HepG2 (cell line): ENCODE data around the gene PVRIG. TPM values are rescaled to one million over a fixed set of nuclear protein-coding genes. Genes with fewer than 3 reads are reported as not detected.

Experiments
- ATAC-seq: fragments of 200-7000 bp; cut with Tn5 transposase; 3 replicates; pipeline ENCODE4 v1.9.1; 2020; ENCODE audit warnings: mild to moderate bottlenecking, moderate library complexity
- BruUV-seq: library from RNA; stranded (reverse); fragments of 400-500 nt; replicated peaks from 2 replicates; lab custom pipeline; 2021; lab: Mats Ljungman, UMichigan
- CTCF ChIA-PET: fragments of 300-600 bp; formaldehyde crosslinking; extraction: SDS; loops from one replicate; lab custom pipeline; 2021; ENCODE audit warnings: low total read pairs, inconsistent platforms, low intra/inter-chr PET ratio; lab: Yijun Ruan, JAX
- POLR2A ChIA-PET: fragments of 350-600 bp; sonication (Branson Sonifier 250); formaldehyde crosslinking; loops from one replicate; lab custom pipeline; 2020; ENCODE audit warnings: antibody characterized with exemption, inconsistent platforms; lab: Yijun Ruan, JAX
- DNase-seq: peaks from one replicate; pipeline ENCODE4 v3.0.0-alpha.2; 2015; ENCODE audit warnings: low spot score
- FAIRE-seq: peaks from 3 replicates; lab custom pipeline; 2011; peaks lifted over from hg19 to GRCh38; lab: Jason Lieb, UNC
- H2AFZ ChIP-seq: one replicate; pipeline ENCODE4 v1.6.1; 2011; ENCODE audit warnings: low read length, inconsistent platforms
- H3K27ac ChIP-seq: fragments of 300-600 bp; 3 replicates; pipeline ENCODE4 v1.8.0; 2011; ENCODE audit warnings: mixed run types, mild to moderate bottlenecking, mixed read lengths, low read length, inconsistent platforms; ENCODE audit not compliant: insufficient read depth; ENCODE audit errors: extremely low read length
- H3K27me3 ChIP-seq, 2 experiments: fragments of 200-600 bp in 1 of 2; 2 replicates in 1 of 2; 3 replicates in 1 of 2; pipeline versions ENCODE4 v1.6.0 to v1.8.0; 2011; ENCODE audit warnings: low read length in 2 of 2, mild to moderate bottlenecking in 2 of 2, moderate library complexity in 2 of 2, inconsistent platforms in 1 of 2; ENCODE audit not compliant: insufficient read depth in 2 of 2, control insufficient read depth in 1 of 2
- H3K36me3 ChIP-seq, 2 experiments: fragments of 200-600 bp in 1 of 2; replicated peaks in 1 of 2; 2 replicates in 1 of 2; 3 replicates in 1 of 2; pipeline versions ENCODE4 v1.5.1 to v1.8.0; 2011; ENCODE audit warnings: low read length in 2 of 2, inconsistent platforms in 1 of 2; ENCODE audit not compliant: insufficient read depth in 2 of 2, control insufficient read depth in 1 of 2
- H3K4me1 ChIP-seq: 2 replicates; pipeline ENCODE4 v1.5.1; 2012; ENCODE audit warnings: low read length, inconsistent platforms; ENCODE audit not compliant: insufficient read depth
- H3K4me2 ChIP-seq: 2 replicates; pipeline ENCODE4 v1.6.0; 2011; ENCODE audit warnings: low read depth, low read length, inconsistent platforms
- H3K4me3 ChIP-seq, 3 experiments: fragments of 200-600 bp in 1 of 3; sonication (generic), shearing (Covaris generic) in 1 of 3; replicated peaks in 1 of 3; 2 replicates each; pipeline ENCODE4 v1.5.1; 2011 to 2016; ENCODE audit warnings: low read length in 3 of 3, inconsistent platforms in 2 of 3, low read depth in 2 of 3, mild to moderate bottlenecking in 2 of 3, control low read depth in 1 of 3, mixed read lengths in 1 of 3; ENCODE audit not compliant: insufficient read depth in 1 of 3
- H3K79me2 ChIP-seq: one replicate; pipeline ENCODE4 v1.6.1; 2011; ENCODE audit warnings: low read length, inconsistent platforms; ENCODE audit not compliant: insufficient read depth
- H3K9ac ChIP-seq: 2 replicates; pipeline ENCODE4 v1.6.0; 2011; ENCODE audit warnings: mild to moderate bottlenecking, low read depth, low read length, inconsistent platforms; ENCODE audit not compliant: insufficient read depth
- H3K9me3 ChIP-seq: 2 replicates; pipeline ENCODE4 v1.5.1; 2012; ENCODE audit warnings: mild to moderate bottlenecking, low read length
- H4K20me1 ChIP-seq: 2 replicates; pipeline ENCODE4 v1.6.0; 2011; ENCODE audit warnings: inconsistent platforms, mild to moderate bottlenecking, low read length, moderate library complexity; ENCODE audit not compliant: insufficient read depth
- ARNT2 ChIP-seq: sonication (generic); formaldehyde crosslinking; IDR thresholded peaks from 2 replicates; pipeline ENCODE4 v1.8.0; 2022; ENCODE audit warnings: mild to moderate bottlenecking, low read depth, missing genetic modification reagents, moderate library complexity
- EHMT2 ChIP-seq: fragments of 200-600 bp; sonication (generic); IDR thresholded peaks from 2 replicates; pipeline ENCODE4 v1.7.0; 2017; ENCODE audit warnings: antibody characterized with exemption, low read depth, low read length, borderline replicate concordance
- GZF1 ChIP-seq: sonication (generic); formaldehyde crosslinking; IDR thresholded peaks from 2 replicates; pipeline ENCODE4 v1.5.1; 2020; ENCODE audit warnings: mild to moderate bottlenecking, missing genetic modification reagents
- ISX ChIP-seq: sonication (generic); formaldehyde crosslinking; conservative IDR thresholded peaks from 2 replicates; pipeline ENCODE4 v1.5.0; 2020; ENCODE audit warnings: missing genetic modification reagents
- JARID2 ChIP-seq: sonication (generic); formaldehyde crosslinking; IDR thresholded peaks from 2 replicates; pipeline ENCODE4 v1.8.1; 2023; ENCODE audit warnings: missing genetic modification reagents, inconsistent platforms; ENCODE audit not compliant: insufficient replicate concordance
- MEIS2 ChIP-seq: sonication (generic); formaldehyde crosslinking; IDR thresholded peaks from 2 replicates; pipeline ENCODE4 v1.9.0; 2021; ENCODE audit warnings: mild to moderate bottlenecking, missing genetic modification reagents
- MXD1 ChIP-seq: sonication (generic); formaldehyde crosslinking; IDR thresholded peaks from 2 replicates; pipeline ENCODE4 v1.4.0; 2020; ENCODE audit warnings: mild to moderate bottlenecking, missing genetic modification reagents
- POLR2G ChIP-seq: fragments of 200-400 bp; formaldehyde crosslinking; IDR thresholded peaks from 2 replicates; pipeline ENCODE4 v1.6.1; 2018; ENCODE audit warnings: mild to moderate bottlenecking, low read depth, low read length, moderate library complexity
- RCOR2 ChIP-seq: IDR thresholded peaks from 2 replicates; pipeline ENCODE4 v1.6.1; 2016; ENCODE audit warnings: missing biosample characterization, missing genetic modification reagents
- SP2 ChIP-seq: sonication (generic); formaldehyde crosslinking; IDR thresholded peaks from 2 replicates; pipeline ENCODE4 v1.5.1; 2020; ENCODE audit warnings: mild to moderate bottlenecking, missing genetic modification reagents
- SPEN ChIP-seq: sonication (generic); formaldehyde crosslinking; IDR thresholded peaks from 2 replicates; pipeline ENCODE4 v1.5.1; 2020; ENCODE audit warnings: low read depth, mild to moderate bottlenecking, missing genetic modification reagents
- ZKSCAN5 ChIP-seq: sonication (generic); formaldehyde crosslinking; IDR thresholded peaks from 2 replicates; pipeline ENCODE4 v1.5.1; 2020; ENCODE audit warnings: mild to moderate bottlenecking, missing genetic modification reagents
- WGBS: methylation state at CpG from one replicate; pipeline ENCODE4 v1.1.6; 2017; ENCODE audit warnings: low lambda C conversion rate; 5-methylcytosine and 5-hydroxymethylcytosine counted together
- in situ Hi-C: cut with HindIII; loops from 2 replicates; pipeline ENCODE4 v1.10.0; 2017; ENCODE audit warnings: low pct_unique_long_range_greater_than_20kb; ENCODE audit not compliant: extremely low pct_ligation_motif_present
- intact Hi-C: fragments of 100-400 bp; cut with micrococcal nuclease; formaldehyde crosslinking; loops from one replicate; pipeline ENCODE4 v1.10.0; 2022; ENCODE audit not compliant: unreplicated experiment
- polyA plus RNA-seq, 8 experiments: library from polyadenylated mRNA; depleted of rRNA in 3 of 8; stranded (reverse) in 7 of 8; unstranded in 1 of 8; fragments of >200 nt; fragmentation: Illumina TruSeq in 4 of 8; extraction: Trizol in 4 of 8; gene quantifications; 2 replicates each; pipeline versions ENCODE4 v1.2.1 to v1.2.3, GENCODE V29; 2011 to 2016; ENCODE audit warnings: low read depth in 4 of 8, missing spikeins in 1 of 8, mixed read lengths in 1 of 8; ENCODE audit not compliant: insufficient read depth in 1 of 8
- total RNA-seq, 5 experiments: library from RNA; depleted of rRNA; stranded (reverse); fragments of >200 nt; fragmentation: Illumina TruSeq; extraction: Trizol; gene quantifications; 2 replicates each; pipeline ENCODE4 v1.2.3, GENCODE V29; 2016; ENCODE audit warnings: low read depth in 1 of 5
- TF ChIP-seq, protein P1 (sequence below): IDR thresholded peaks from 2 replicates; pipeline ENCODE4 v1.6.1; 2012; ENCODE audit warnings: inconsistent platforms
- TF ChIP-seq, protein P2 (sequence below): sonication (generic); formaldehyde crosslinking; IDR thresholded peaks from 2 replicates; pipeline ENCODE4 v1.4.0; 2020; ENCODE audit warnings: missing genetic modification reagents, borderline replicate concordance
- TF ChIP-seq, protein P3 (sequence below): sonication (generic); formaldehyde crosslinking; IDR thresholded peaks from 2 replicates; pipeline ENCODE4 v1.4.0; 2020; ENCODE audit warnings: missing genetic modification reagents

PVRIG gene
- total and polyA plus RNA-seq, 2 of the 13 experiments (the other 11 are each of a cell fraction or from before 2014, with no cell fraction given) = not detected

DNA sequence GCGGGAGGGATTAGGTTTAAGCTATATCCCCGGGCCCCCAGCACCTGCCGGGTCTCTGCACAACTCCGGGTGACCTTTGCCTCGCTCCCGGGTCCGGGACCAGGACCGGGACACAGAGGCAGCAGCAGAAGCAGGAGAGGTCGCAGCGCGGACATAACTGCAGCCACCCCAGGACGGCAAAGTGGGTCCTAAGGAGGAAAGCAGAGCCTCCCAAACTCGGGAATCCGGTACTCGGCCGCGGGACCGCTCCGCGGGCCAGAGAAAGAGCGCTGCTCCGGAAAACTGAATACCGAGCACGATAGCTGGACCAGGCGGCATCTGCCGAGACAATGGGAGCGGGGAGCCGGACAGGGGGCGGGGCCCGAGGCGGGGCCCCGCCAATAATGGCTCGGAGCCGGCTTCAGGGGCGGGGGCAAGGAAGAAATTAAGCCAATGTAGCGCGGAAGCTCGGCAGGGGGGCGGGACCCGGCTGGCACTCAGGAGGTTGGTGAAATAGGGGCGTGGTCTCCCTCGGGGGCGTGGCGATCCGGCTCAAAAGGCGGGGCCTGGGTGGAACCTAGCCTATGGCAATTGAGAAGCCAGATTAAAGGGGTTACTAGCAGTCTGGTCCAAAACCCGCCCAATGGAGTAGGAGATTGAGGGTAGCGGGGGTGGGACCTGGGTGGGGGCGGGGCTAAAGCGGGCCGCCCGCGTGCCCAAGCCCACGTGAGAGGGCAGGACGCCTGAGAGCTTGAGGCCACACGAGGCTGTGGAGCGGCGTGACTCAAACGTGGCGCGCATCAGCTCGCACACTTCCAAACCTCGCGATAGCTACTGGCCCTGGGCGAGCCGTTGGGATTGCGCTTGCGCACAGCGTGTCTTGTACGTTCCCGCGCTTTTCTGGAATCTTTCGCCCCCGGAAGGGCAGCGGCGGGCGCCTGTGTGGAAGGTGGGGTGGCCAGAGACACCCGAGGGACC lies 42.4 kb upstream of the PVRIG start, which contains the start of the genes GPC2 and STAG3:
TSS of gene GPC2 (minus strand) at position 337 of the 957 bp plus-strand sequence. CDS start at position 155, 182 bp downstream.
TSS of gene STAG3 (plus strand) at position 874 of the 957 bp plus-strand sequence. CDS start 2,639 bp downstream, outside the sequence.
- Histone ChIP-seq H3K27me3 (peaks cover 1 to 4% of the 10 kb centered on the region in 2 experiments; a peak in 2 of 5 replicates), H3K79me2 (no peaks in the 10 kb centered on the region), H3K4me1 (peaks cover 13% of the 10 kb centered on the region), H3K27ac (no peak within 1 kb of the TSS), H4K20me1 (no peaks in the 10 kb centered on the region), H3K36me3 (no peaks in the 10 kb centered on the region), H3K4me3 (peak within 1 kb of the TSS; percentile 68 to 80 (median 69)), H3K9ac (0 out of 2 replicates have a peak within 1 kb of the TSS, but pooled peaks have one; percentile 8), H3K4me2 (peak within 1 kb of the TSS; percentile 94), H3K9me3 (no peaks in the 10 kb centered on the region), H2AFZ (no peak within 1 kb of the TSS)
- WGBS = 32% methylated on average over 63 of the region's 78 CpGs
- ATAC-seq (peak; percentile 89), DNase-seq (peak; percentile 85), FAIRE-seq (peak; percentile 28)
- intact Hi-C loops (no loop called here), in situ Hi-C loops (no loop called here)
- ChIA-PET POLR2A (interaction anchor here (0.6 to 1.7 kb wide), 5 partner anchors 9 to 311 kb away, joined by 3 to 11 read pairs (median 3); partner anchors contain the start of genes GAL3ST4 and LAMTOR4), CTCF (no interaction called here)
- no TSS peak for BruUV-seq
- TF ChIP-seq POLR2G (0 out of 2 replicates have a peak, but pooled peaks have one; percentile 49), GZF1 (CRISPR knock-in tag) (no peak), EHMT2 (no peak), ARNT2 (CRISPR knock-in tag) (0 out of 2 replicates have a peak, but pooled peaks have one; percentile 41), ISX (no peak), ZKSCAN5 (no peak), SP2 (CRISPR knock-in tag) (peak; percentile 79), MEIS2 (CRISPR knock-in tag) (no peak), RCOR2 (CRISPR knock-in tag) (no peak), MXD1 (CRISPR knock-in tag) (peak; percentile 53; the same call in 1 of the 2 replicates), JARID2 (no peak), SPEN (CRISPR knock-in tag) (no peak)
- TF ChIP-seq, protein P1, sequence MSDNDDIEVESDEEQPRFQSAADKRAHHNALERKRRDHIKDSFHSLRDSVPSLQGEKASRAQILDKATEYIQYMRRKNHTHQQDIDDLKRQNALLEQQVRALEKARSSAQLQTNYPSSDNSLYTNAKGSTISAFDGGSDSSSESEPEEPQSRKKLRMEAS = peak; percentile 93
- TF ChIP-seq, protein P2, sequence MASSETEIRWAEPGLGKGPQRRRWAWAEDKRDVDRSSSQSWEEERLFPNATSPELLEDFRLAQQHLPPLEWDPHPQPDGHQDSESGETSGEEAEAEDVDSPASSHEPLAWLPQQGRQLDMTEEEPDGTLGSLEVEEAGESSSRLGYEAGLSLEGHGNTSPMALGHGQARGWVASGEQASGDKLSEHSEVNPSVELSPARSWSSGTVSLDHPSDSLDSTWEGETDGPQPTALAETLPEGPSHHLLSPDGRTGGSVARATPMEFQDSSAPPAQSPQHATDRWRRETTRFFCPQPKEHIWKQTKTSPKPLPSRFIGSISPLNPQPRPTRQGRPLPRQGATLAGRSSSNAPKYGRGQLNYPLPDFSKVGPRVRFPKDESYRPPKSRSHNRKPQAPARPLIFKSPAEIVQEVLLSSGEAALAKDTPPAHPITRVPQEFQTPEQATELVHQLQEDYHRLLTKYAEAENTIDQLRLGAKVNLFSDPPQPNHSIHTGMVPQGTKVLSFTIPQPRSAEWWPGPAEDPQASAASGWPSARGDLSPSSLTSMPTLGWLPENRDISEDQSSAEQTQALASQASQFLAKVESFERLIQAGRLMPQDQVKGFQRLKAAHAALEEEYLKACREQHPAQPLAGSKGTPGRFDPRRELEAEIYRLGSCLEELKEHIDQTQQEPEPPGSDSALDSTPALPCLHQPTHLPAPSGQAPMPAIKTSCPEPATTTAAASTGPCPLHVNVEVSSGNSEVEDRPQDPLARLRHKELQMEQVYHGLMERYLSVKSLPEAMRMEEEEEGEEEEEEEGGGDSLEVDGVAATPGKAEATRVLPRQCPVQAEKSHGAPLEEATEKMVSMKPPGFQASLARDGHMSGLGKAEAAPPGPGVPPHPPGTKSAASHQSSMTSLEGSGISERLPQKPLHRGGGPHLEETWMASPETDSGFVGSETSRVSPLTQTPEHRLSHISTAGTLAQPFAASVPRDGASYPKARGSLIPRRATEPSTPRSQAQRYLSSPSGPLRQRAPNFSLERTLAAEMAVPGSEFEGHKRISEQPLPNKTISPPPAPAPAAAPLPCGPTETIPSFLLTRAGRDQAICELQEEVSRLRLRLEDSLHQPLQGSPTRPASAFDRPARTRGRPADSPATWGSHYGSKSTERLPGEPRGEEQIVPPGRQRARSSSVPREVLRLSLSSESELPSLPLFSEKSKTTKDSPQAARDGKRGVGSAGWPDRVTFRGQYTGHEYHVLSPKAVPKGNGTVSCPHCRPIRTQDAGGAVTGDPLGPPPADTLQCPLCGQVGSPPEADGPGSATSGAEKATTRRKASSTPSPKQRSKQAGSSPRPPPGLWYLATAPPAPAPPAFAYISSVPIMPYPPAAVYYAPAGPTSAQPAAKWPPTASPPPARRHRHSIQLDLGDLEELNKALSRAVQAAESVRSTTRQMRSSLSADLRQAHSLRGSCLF = no peak
- TF ChIP-seq, protein P3, sequence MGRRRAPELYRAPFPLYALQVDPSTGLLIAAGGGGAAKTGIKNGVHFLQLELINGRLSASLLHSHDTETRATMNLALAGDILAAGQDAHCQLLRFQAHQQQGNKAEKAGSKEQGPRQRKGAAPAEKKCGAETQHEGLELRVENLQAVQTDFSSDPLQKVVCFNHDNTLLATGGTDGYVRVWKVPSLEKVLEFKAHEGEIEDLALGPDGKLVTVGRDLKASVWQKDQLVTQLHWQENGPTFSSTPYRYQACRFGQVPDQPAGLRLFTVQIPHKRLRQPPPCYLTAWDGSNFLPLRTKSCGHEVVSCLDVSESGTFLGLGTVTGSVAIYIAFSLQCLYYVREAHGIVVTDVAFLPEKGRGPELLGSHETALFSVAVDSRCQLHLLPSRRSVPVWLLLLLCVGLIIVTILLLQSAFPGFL = no peak
